NB4 (cell line): Measurements from ENCODE around the gene ALPK3.

Source experiments
- MAX ChIP-seq: IDR thresholded peaks from 2 replicates; pipeline ENCODE4 v1.6.1; 2011; ENCODE audit warnings: low read depth, low read length
- TF ChIP-seq, protein P1 (sequence below): IDR thresholded peaks from one replicate; pipeline ENCODE4 v1.5.1; 2012; ENCODE audit warnings: low read depth, low read length

DNA sequence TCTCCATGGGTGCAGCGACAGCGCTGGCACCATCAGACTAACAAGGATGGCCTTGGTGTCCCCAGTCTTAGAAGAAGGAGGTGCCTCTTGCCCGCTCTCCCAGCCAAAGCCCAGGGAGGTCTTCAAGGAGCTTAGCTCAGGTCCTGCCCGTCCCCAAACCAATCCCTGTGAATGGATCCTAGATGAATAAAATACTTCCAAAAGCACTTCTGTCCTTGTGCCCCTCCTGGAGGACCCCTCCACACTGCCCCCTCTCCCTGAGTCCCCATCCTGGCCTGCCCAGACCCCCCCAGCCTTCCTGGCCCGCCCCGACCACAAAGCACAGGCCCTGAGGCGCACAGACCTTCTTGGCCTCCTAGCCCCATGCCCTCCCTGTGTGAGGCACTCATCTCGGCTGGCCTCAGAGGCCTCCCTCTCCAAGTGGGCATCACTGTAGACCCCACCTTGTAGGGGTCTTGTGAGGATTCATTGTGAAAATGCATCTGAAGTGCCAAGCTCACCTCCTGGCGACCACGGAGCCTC, 75.7 kb downstream of the ALPK3 start:
- TF ChIP-seq MAX: no peak
- TF ChIP-seq, protein P1, sequence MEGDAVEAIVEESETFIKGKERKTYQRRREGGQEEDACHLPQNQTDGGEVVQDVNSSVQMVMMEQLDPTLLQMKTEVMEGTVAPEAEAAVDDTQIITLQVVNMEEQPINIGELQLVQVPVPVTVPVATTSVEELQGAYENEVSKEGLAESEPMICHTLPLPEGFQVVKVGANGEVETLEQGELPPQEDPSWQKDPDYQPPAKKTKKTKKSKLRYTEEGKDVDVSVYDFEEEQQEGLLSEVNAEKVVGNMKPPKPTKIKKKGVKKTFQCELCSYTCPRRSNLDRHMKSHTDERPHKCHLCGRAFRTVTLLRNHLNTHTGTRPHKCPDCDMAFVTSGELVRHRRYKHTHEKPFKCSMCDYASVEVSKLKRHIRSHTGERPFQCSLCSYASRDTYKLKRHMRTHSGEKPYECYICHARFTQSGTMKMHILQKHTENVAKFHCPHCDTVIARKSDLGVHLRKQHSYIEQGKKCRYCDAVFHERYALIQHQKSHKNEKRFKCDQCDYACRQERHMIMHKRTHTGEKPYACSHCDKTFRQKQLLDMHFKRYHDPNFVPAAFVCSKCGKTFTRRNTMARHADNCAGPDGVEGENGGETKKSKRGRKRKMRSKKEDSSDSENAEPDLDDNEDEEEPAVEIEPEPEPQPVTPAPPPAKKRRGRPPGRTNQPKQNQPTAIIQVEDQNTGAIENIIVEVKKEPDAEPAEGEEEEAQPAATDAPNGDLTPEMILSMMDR: no peak
